NCI-H2107 (cell line): ENCODE measurements around the gene MAP3K14.

Source experiments
- DNase-seq: peaks from one replicate; lab custom pipeline; 2025; lab: John Stamatoyannopoulos, UW

The MAP3K14 gene

DNA sequence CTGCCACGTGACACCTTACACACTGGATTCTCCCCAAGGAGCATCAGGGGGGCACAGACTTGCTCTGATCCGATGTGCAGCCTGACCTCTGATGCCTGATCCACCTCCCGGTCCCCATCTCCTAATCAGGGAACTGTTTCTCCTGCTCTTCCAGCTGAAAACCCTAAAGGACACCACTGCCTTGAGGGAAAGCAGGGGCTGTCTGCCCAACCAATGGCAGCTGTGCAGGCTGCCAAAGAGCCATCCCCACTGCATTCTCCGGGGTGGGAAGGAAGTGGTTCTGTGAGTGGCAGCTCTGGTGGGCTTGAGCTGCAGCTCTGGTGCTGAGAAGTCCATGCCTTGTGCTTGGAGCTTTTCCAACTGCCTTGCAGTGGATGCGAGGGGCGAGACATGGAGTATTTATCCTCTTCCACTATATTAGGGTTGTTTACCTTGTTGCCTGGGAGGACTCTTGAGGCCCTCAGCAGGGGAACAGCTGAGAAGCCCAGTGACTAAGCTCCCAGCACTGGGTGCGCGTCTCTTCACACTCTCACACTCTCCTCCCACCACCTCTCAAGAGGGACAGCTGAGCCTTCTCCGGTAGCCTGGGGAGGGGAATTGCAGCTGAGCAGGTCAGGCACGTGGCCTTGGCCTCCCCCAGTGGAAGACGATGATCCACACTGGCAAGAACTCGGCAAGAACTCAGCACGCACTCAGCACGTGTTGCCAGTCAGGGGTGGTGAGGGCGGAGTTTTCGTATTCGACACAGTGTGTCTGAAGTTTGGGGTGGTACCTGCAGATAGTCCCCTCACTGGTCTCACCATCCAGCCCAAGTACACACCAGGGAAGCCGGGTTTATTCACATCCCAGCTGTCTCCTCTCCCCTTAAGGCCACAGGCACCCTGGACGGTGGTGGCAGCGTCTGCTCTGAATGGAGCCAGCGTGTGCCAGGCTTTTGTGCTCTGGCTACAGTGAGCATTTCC, 33.9 kb downstream of the MAP3K14 start:
- peak; percentile 60 for DNase-seq

DNA sequence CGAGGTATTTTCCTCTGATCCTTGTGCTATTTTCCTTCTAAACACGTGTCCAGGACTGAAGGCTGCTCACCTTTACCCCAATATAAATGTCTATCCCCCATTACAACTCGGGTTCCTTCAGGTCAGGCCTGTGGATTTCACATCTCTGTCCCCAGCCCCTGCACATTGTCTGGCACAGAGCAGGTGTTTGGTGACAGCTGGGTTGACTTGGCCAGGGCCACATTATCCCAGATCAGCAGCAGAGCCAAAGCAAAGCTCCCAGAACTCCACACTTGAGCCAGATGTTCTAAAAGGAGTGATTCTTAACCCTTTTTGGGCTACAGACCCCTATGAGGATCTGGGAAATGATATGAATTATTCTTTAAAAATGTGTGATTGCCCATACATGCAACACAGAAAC, 36.9 kb downstream of the MAP3K14 start:
- no peak for DNase-seq

GRCh38 chr17:45277992-45278391, 38.8 kb downstream of the MAP3K14 start:
- DNase-seq = no peak

GRCh38 chr17:45277216-45277849, 39.5 kb downstream of the MAP3K14 start:
- peak; percentile 47 for DNase-seq

DNA sequence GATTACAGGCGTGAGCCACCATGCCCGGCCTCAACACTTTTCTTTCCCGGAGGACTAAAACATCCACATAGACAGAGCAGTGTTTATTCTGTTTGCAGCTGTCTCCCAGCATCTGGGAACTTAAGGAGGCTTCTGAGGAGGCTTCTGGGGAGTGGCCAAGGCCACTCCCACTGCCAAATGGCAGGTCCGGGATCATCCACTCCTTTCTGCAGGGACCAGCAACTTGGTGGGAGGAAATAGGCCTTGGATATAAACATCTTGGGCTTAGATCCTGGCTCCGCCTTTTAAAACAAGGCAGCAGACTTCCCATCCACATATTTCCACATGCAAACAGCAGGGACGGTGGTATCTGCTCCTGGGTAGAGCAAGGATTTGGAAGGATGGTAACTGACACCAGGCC, 40.8 kb downstream of the MAP3K14 start:
- DNase-seq = no peak

GRCh38 chr17:45274033-45274432, 42.8 kb downstream of the MAP3K14 start:
- no peak for DNase-seq

DNA sequence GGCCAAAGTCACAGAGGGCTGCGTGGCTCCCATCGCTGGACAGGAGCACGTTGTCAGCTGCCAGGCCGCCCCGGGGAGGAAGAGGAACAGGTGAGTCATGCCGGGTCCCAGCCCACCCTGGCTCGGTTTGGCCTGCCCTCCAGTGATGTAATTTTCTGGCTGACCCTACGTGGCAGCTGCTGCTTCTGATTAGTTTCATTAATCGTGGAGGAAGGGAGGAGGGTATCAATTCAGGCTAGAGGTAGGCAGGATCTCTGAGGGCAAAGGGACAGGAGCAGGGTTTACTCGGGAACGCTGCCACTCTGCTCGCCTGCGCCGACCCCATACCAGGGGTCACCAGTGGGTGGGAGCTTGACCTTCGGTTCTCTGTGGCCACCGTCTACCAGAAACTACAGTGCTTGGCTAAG, 43.3 kb downstream of the MAP3K14 start:
- DNase-seq = no peak

- DNase-seq = no peak
These were observed 45.2 kb downstream of the MAP3K14 start for GRCh38 chr17:45271603-45272002.

GRCh38 chr17:45270828-45271418, 45.9 kb downstream of the MAP3K14 start:
- no peak for DNase-seq

GRCh38 chr17:45269912-45270311, 46.9 kb downstream of the MAP3K14 start:
- DNase-seq = no peak

GRCh38 chr17:45267436-45268055, 49.3 kb downstream of the MAP3K14 start:
- no peak for DNase-seq

- DNase-seq = no peak
These were observed 50.4 kb downstream of the MAP3K14 start for GRCh38 chr17:45266372-45266926.

- DNase-seq = no peak
These were observed 51.0 kb downstream of the MAP3K14 start for GRCh38 chr17:45265821-45266220.

GRCh38 chr17:45264988-45265387, 51.8 kb downstream of the MAP3K14 start:
- DNase-seq = no peak

- no peak for DNase-seq
These were observed 52.4 kb downstream of the MAP3K14 start for GRCh38 chr17:45264430-45264829.

DNA sequence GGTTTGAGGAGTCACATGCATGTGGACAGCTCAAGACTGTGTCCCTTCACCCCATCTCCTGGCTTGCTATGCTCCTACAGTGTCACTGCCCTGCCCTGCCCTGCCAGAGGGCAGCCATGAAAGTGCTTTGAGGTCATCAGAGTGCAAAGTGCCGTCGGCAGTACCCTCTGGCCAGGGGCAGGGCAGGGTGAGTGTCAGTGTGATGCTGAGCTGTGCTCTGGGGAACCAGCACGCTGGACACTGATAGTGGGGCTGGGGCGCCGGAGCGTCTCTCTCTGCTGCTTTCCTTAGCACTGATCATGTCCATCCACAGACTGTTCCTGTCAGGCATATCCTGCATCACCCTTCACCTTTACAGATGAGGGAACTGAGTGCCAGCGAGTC, 53.4 kb downstream of the MAP3K14 start:
- DNase-seq = no peak

GRCh38 chr17:45262516-45263476, 54.0 kb downstream of the MAP3K14 start:
- no peak for DNase-seq

GRCh38 chr17:45261577-45262515, 55.0 kb downstream of the MAP3K14 start, which contains the start of gene SPATA32:
Gene SPATA32 (minus strand): TSS chr17:45262094. CDS start chr17:45262016, 78 bp downstream.
- DNase-seq = no peak

GRCh38 chr17:45260204-45260783, 56.5 kb downstream of the MAP3K14 start:
- DNase-seq = no peak
